Stimulated activated CD4-positive, alpha-beta T cell treated with anti-CD3 and anti-CD28 coated beads, Interleukin-1b, Interleukin-23, amount 100 ng/mL, for 1 hour (primary cell): Measurements from ENCODE around the gene EIF5B.

Source experiments
- DNase-seq, 2 donors: peaks; one replicate each; pipeline ENCODE4 v3.0.0-alpha.2; 2020; ENCODE audit warnings: low read depth in 2 of 2

EIF5B gene

DNA sequence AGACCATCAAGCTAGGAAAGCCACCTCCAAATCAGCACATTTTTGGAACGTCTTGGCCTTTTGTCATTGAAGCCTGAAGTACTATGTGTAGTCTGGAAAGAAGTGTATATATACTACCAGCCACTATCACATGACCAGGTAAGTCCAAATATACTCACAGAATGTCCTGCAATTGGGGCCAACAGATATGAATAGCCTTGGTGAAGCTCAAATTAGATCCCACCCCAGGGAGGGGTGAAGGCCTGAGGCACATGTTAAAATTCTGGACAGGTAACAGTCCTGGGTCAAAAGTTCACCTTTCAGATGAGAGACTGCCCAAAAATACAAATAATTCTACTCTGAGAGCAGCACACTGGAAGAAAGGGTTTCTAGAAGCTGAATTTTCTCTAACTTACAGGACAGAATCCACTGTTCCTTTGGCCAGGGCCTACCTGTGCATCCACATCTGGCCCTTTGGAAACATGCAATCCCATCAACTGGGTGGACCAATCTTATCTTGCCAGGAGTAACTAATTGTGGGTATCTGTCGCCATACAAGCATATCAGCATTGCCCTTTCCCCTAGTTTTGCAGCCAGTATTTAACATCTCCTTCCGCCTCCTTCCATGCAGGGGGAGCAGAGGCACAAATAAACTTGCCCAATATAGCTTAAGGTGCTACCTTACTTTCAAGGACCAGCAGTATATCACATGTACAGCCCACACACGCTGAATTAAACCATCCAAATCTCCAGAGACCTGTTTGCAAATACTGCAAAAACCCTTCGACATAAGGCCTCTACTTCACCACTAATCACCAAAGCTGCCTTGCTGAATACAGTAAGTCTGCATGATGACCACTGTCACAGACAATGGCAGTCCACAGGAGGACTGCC is 67.8 kb downstream of the EIF5B start:
- no peak for DNase-seq

DNA sequence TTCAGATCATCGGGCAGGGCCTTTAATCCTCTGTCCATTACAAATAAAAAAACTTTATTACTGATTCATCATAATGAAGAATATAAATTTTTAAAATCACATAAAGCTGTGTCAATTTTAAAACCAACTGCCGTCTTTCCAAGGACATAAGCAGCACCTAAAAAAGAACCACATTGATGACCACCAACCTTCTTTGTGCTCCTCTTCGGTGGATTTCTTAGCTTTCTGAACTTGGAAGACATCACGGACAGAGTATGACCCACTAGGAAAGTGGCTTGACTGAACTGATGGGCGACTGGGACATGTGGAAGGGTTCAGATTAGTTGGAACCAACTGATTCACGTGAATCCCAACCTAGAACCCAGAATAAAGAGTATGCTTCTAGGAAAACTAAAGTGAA is 68.9 kb downstream of the EIF5B start:
- no peak for DNase-seq

DNA sequence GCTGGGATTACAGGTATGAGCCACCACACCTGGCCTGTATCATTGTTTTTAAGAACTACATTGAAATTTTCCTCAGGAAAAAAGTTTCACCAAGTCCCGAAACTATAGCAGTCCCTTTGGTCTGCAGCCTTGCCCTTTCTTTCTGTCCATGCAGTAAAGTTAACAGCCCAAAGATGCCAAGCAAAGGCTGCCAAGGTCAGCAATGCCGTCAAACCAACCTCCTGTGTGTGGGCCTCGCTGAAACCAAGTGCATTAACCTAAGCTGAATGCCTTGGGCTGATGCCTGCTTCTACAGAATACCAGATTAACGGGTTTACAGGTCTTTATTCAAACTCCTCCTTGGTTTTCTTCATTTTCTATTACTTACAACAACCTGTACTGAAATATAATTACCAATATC is 73.1 kb downstream of the EIF5B start:
- no peak for DNase-seq

DNA sequence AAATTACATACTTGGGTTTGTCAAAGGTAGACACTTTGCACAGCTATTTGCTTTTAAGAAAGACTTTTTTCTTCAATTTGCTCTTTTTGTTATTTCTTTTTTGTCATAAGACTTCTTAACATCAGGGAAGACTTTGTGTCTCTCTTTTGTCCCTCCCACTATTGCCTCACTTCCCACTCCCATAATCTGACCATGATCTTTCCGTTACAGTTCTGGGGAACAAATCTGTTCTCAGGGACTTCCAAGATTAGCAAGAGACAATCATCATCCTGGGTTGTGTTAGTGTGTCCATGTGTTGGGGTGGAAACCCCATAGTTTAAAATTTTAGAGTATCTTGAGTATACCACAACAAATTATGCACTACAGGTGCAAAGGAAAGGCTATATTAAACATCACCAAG is 77.4 kb downstream of the EIF5B start:
- no peak for DNase-seq

DNA sequence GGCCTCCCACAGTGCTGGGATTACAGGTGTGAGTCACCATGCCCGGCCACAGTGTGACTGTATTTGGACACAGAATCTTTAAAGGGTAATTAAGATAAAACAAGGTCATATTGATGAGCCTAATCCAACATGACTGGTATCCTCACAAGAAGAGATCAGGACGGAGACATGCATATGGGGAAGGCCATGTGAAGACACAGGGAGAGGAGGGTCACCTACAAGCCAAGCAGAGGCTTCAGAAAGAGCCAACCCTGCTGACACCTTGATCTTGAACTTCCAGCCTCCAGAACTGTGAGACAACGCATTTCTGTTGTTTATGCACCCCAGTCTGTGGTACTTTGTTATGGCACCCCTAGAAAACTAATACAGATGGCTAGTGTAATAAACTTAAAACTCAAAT is 80.2 kb downstream of the EIF5B start:
- DNase-seq: no peak

DNA sequence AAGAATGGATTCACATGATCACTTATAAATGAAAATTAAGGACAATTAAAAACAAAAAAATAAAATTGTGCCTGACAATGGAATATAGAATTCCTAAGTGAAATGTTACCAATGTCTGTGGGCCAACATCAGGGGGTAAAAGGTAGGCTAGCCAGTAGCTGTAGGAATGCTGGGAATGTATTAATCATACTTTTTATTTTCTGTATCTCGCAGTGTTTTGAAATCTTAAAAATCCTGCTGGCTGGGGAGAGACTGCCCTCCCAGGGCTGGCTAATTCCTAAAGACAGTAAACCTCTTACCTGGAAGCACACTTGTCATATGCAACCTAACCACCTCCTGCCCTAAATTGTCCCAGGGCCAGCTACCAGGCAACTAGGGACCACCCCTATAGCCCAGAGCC is 82.8 kb downstream of the EIF5B start:
- no peak for DNase-seq

DNA sequence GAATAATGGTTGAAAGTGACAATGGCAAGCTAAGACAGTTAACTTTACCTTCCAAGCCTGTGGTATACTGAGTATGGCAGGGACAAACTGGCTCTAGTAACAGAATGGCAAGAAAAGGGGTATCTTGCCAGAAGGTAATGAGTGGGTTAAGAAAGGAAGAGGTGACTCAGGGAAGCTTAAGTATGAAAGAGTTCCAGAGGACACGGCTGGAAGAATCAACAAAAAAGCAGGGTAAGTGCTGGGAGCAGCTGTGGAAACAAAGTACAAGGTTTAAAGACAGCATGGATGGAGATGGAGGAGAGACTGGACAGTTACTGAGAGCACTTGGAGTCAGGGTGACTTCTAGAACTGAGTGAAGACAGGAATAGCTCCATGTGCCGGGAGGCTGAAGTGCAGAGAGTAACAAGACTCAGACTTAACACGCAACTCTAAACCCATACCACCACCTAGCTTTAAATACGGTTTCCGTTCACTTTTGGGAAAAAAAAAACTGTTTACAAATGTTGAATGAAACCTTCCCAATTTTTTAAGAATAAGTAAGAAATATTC is 83.6 kb downstream of the EIF5B start:
- DNase-seq: no peak

DNA sequence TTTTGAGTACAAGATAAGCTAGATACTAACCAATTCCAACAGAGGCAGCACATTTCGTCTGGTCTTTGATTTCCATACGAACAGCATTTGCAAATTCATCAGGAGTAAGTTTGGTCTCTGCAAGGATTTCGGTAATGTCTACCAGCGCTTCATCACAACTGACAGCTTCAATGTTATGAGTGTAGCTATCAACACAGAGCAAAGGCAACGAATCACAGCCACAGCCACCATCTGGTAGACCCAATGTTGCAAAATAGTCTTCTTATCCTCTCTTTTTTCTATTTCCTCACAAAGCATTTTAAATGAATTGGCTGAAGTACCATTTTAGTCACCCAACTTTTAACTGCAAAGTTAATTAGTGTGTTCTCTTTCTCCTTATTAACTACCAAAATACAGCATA is 84.3 kb downstream of the EIF5B start:
- DNase-seq: no peak

DNA sequence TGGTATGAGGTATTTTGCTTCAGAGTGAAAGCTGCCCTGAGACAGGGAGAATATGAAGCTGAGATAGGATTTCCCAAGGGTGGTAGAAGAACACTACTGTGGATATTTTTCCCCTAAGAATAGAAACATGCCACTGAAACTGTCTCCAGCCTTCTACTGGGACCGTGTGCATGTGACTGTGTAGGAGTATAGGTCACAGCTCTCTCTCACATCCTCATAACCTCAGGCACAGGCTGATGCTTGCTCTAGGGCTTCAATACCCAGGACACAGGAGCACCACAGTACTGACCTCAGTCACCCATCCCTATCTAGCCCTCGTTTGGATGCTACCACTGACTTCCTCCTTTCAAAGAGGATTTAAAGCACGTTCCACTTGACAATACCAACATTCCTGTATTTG is 85.4 kb downstream of the EIF5B start:
- no peak for DNase-seq

DNA sequence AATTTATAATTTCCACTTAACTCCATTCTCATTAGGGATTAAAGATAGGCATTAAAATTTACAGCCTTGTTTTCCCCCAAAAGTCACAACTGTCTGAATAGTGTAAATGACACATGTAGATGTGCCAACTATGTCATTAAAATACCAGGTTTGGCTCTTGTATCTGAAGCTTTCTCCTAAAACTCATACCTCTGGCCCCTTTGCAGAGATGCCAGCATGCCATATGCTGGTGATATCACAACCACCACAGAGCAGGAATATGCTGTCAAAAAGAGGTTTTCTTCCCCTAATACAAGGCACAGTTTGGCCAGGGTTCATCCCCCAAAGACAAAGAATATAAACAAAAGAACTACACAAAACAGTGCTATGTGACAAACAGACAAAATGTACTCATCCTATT is 87.2 kb downstream of the EIF5B start:
- DNase-seq: no peak

DNA sequence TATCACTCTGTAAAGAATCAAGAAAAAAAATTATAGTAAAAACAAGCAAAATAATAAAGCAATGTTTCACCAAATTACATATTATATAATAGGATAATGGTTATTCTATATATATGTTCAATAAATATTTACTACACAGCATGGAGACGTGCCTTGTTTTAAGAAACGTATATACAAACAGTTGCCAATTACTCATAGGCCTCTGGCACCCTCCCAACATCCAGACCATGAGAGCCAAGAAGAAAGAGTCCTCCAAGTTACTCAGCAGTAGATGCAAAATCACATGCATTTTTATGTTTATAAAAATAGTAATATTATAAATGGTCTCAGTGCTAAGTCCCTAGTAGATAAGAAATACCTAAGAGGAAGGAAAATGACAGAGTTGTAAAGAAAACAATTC is 87.8 kb downstream of the EIF5B start:
- no peak for DNase-seq

DNA sequence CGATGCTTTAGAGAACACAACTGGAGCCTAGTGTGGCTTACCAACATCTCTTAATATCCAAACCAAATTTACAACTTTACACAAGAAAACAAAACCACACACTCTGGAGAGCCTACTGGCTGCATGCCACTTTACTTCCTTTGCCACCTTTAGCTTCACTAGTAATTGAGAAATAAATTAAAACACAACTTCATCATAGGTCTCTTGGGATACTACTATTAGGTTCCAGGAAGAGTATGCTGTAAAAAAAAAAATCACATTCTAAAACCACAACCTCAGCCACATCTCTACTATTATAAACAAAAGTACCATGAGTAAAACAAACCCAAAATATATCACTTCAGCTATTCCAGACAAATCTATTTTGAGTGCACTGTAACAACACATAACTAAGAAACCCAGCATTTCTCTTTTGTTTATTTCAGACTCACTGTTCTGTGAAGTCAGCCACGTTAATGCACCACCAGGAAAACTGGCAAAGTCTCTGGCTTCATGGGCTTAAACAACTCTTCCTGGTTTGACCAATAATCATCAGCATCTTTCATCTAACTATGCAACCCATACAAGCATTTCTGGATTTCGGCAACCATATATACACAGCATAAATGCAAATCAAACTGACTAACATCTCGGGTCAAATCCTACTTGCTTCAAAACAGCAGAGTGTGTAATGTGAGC is 93.6 kb downstream of the EIF5B start:
- DNase-seq: no peak

DNA sequence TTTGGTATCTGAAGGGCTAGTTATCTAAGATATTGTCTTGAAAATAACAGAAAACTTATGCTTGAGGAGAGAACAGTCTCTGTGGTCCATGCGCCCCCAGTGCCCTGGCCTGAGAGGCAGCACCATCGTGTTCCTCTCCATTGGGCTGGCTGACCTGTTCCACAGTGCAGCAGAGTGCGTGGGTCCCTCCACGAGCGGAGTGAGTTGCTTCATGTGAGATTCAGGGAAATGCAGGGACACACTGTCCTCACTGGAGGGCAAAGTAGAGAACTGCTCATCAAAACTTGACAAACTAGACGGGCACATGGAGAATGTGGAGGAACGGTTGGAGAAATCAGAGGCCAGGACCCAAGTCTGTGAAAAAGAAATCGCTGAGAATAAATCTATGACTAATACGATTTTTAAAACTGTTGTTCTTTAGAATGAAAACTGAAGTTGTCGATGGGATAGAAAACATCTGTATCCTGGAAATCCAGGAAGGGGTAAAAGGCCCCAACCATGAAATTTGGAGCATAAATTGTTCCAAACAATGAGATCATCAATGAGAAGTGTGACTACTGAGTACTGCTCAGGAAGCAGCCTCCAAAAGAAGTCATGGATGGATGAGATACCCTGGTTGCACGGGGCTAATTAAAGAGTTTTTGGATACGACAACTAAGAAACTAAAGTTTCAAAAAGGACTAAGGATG is 94.5 kb downstream of the EIF5B start:
- DNase-seq: no peak

DNA sequence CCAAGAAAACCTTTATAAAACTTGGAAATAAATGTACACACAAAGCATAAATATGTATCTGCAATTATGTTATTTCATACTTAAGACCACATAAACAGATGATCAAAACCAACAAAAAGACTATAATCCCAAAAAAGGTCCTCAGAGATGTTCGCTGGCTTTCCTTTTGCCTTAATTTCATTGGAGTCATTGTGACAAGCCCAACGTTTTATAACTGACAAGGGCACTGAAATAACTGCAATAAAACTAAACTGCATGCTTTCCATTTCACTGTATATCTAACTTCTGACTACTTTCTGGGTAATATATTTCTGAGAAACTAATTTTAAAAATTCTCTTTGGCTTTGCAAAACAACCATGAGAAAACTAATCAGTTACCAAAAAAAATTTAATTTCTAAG is 96.2 kb downstream of the EIF5B start:
- no peak for DNase-seq

DNA sequence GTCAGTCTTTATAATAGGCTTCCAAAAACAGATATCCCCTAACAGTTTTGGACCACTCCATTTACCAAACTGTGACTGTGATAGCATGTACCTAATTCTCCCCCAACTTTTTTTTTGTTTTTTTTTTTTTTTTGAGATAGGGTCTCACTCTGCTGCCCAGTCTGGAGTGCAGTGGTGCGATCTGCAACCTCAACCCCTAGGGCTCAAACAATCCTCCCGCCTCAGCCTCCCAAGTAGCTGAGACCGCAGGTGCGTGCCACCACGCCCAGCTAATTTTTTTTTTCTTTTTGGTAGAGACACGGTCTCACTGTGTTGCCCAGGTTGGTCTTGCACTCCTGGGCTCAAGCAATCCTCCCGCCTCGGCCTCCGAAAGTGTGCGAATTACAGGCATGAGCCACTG is 99.7 kb downstream of the EIF5B start:
- DNase-seq: no peak

DNA sequence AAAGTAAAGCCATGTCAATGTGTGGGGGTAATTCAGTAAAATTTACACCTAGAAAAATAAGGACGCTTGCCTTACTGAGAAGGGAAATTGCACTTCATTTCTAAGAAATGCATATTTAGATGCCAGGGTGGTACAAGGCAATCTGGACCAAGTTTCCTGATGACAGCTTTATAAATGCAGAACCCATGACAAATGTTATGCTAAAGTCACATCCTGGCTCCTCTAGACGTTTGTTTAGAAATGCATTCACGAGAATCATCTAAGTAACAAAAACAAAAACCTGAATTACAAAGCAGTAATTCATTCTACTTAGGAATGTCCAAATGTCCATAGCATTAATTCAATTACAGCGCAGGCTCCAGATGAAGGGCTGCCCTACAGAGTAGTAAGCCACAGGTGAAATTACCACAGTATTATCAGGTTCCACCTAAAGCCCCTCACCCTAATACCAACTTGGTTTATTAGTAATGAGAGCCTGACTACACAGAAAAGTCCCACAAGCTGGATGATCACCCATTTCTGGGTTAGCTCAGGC is 102.8 kb downstream of the EIF5B start:
- DNase-seq: no peak

DNA sequence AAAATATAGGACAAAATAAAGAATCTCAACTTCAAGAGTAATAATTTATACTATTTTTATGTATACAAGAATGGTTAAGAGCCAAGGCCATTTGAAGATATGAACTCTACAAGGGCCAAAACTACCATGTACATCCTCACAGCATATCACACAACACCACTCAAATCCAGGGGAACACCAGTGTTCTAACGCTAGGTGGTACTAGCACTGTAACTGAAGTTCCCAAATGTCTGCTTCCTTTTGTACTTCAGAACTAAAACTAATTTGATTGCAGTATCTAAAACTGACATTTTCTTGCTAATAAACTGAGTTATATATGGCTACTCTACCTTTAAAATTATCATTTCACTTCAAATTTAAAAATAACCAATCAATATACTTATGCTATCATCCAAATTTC is 105.6 kb downstream of the EIF5B start:
- no peak for DNase-seq

DNA sequence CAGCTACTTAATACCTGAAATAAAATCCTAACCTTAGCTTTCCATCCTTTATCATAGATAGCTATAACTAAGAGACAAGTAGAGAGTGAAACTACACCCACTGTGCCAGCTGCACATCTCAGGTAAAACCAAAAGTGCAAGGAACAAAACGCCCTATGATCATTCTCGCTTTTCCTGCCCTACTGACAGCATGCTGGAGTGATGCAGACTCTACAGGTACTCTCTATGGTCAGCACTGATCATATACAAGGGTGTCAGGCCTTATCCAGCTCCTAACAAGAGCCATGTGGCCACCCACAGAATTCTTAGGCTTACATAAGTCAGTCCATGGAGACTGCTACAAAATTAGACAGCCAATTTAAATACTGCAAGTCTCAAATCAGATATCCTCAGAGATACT is 107.0 kb downstream of the EIF5B start:
- no peak for DNase-seq

DNA sequence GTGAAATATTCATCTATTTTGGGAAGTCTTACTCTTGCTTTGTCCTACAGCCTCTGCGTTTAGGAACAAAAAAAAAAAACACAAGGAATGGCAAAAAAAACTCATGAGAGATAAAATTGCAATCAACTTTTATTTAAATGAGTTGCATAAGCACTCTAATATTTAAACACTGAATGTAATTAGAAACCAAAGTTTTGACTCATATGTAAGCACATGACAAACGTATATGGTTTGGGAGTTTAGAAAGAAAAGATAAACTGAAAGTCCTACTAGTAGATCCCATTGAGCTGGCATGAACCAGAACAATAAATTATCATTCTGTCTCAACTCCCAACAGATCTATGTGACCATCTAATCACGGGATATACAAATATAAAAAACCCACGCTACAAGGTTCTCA is 107.9 kb downstream of the EIF5B start:
- DNase-seq: no peak

DNA sequence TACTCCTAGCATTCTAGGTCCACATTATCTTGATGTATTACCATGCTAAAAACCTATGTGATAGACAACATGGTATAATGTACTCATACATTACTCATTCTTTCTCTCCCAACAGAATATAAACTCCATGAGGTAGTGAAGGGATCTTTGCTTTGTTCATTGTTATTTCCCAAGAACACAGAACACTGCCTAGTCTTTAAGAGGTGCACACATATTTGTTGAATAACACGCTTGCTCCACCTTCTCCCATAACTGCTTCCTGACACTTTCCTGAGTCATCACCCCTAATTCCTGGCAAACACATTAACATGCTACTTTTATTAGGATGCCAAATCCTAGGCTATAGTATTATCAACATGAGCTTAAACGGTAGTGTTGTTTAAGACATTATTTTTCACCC is 111.4 kb downstream of the EIF5B start:
- DNase-seq: no peak

DNA sequence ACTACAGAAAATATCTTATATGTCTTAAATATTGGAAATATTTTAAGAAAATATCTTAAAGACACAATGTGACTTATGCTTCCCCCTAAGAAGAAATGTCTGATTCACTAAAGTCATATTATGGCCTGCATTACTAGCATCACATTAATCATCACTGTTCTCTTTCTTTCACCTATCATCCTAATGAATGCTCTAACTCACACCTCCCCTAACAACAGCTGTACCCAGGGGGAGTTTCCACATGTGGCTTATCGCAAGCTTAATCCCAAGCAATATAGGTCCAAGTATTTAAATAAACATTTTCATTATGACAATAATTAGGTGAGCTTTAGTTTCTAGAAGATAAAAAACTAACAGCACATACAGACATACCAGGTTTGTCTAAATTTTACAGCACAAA is 113.0 kb downstream of the EIF5B start:
- no peak for DNase-seq
